Lower leg skin (tissue), 3 donors: ENCODE results near the gene CENPP.

ENCODE experiments used
- CTCF ChIP-seq, 3 donors: fragments of 450-650 bp; IDR thresholded peaks; one replicate each; pipeline ENCODE4 v1.5.1; 2016; ENCODE audit warnings: antibody characterized with exemption in 3 of 3, mild to moderate bottlenecking in 3 of 3, moderate library complexity in 2 of 3
- POLR2A ChIP-seq, 2 donors: fragments of 450-650 bp; IDR thresholded peaks; one replicate each; pipeline ENCODE4 v1.6.1; 2016 to 2017; ENCODE audit warnings: antibody characterized with exemption in 2 of 2, mild to moderate bottlenecking in 1 of 2, moderate library complexity in 1 of 2

DNA sequence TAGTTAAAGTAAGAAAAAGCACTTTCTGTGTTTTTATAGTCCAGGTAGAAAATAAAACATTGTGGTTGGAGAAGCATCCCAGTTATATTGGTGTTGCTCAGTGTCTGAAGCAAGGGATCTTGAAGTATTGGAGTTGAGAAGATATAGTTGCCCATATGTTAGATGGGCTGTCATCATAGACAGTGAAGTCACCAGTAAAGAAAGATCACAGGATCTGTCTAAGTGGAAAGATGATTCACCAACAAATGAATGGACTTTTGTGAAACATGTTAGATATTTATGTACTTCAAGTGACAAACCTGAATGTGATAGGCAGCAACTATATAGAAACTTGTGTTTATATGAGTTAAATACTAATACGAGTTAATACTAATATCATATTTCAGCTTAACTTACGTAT lies 66.9 kb downstream of the CENPP start:
- TF ChIP-seq CTCF (IDR thresholded peaks at IDR 0.05) (no peak), POLR2A (IDR thresholded peaks at IDR 0.05) (no peak)
